Gastroesophageal sphincter (tissue), 3 donors: ENCODE measurements around the gene ZBTB8B.

Experiments
- CTCF ChIP-seq, 4 experiments: fragments of 200-600 bp in 2 of 4; fragments of 450-650 bp in 2 of 4; sonication (generic) in 1 of 4; IDR thresholded peaks; one replicate each; pipeline ENCODE4 v1.5.1; 2017 to 2019; ENCODE audit warnings: antibody characterized with exemption in 4 of 4, mild to moderate bottlenecking in 2 of 4, moderate library complexity in 2 of 4
- EP300 ChIP-seq: sonication (generic); formaldehyde crosslinking; IDR thresholded peaks from one replicate; pipeline ENCODE4 v1.6.1; 2017; ENCODE audit warnings: antibody characterized with exemption, mild to moderate bottlenecking

- TF ChIP-seq CTCF (IDR thresholded peaks at IDR 0.05) (peak in 1 of 4 experiments; percentile 29), EP300 (no peak)
These were observed 16.0 kb upstream of the ZBTB8B start for GRCh38 chr1:32448773-32449456.
